GM21381 (cell line): ENCODE measurements around the gene PDK3.
A peak's percentile ranks its signal among the peaks of the same experiment; 100 is the strongest.

Experiments used
- ATAC-seq: cut with Tn5 transposase; IDR thresholded peaks from one replicate; pipeline ENCODE4 v1.9.1; 2021; ENCODE audit warnings: mild to moderate bottlenecking, moderate library complexity; ENCODE audit not compliant: unreplicated experiment

The PDK3 gene

GRCh38 chrX:24480400-24480865 is 15.3 kb downstream of the PDK3 start:
- ATAC-seq = peak; percentile 41

- ATAC-seq = no peak
These were observed 17.8 kb downstream of the PDK3 start for GRCh38 chrX:24482823-24483415.

- no peak for ATAC-seq
These were observed 18.5 kb downstream of the PDK3 start for GRCh38 chrX:24483596-24483995.

- ATAC-seq = no peak
These were observed 20.2 kb downstream of the PDK3 start for GRCh38 chrX:24485323-24485722.

GRCh38 chrX:24485976-24486680 is 21.0 kb downstream of the PDK3 start:
- no peak for ATAC-seq

- no peak for ATAC-seq
These were observed 22.5 kb downstream of the PDK3 start for GRCh38 chrX:24487571-24487970.

- no peak for ATAC-seq
These were observed 26.7 kb downstream of the PDK3 start for GRCh38 chrX:24491741-24492140.

GRCh38 chrX:24493740-24494581 is 28.9 kb downstream of the PDK3 start:
- no peak for ATAC-seq

GRCh38 chrX:24494647-24495075 is 29.6 kb downstream of the PDK3 start:
- no peak for ATAC-seq

GRCh38 chrX:24495700-24496099 is 30.6 kb downstream of the PDK3 start:
- no peak for ATAC-seq

- ATAC-seq = no peak
These were observed 33.1 kb downstream of the PDK3 start for GRCh38 chrX:24498181-24498580.

GRCh38 chrX:24498975-24499374 is 33.9 kb downstream of the PDK3 start:
- no peak for ATAC-seq

GRCh38 chrX:24506082-24506481 is 41.0 kb downstream of the PDK3 start:
- peak; percentile 51 for ATAC-seq

- no peak for ATAC-seq
These were observed 43.3 kb downstream of the PDK3 start for GRCh38 chrX:24508375-24508774.

GRCh38 chrX:24513416-24513815 is 48.3 kb downstream of the PDK3 start:
- peak; percentile 95 for ATAC-seq

GRCh38 chrX:24515447-24515846 is 50.4 kb downstream of the PDK3 start:
- ATAC-seq = no peak

GRCh38 chrX:24520472-24520871 is 55.4 kb downstream of the PDK3 start:
- no peak for ATAC-seq

GRCh38 chrX:24525455-24525854 is 60.4 kb downstream of the PDK3 start:
- no peak for ATAC-seq

GRCh38 chrX:24526616-24527015 is 61.5 kb downstream of the PDK3 start:
- ATAC-seq = no peak

GRCh38 chrX:24528605-24529004 is 63.5 kb downstream of the PDK3 start:
- ATAC-seq = no peak

- no peak for ATAC-seq
These were observed 71.5 kb downstream of the PDK3 start for GRCh38 chrX:24536551-24536950.

- ATAC-seq = no peak
These were observed 77.7 kb downstream of the PDK3 start for GRCh38 chrX:24542756-24543155.
